ENCODE measurements around the gene GOPC. TPM values are rescaled to one million over a fixed set of nuclear protein-coding genes. Genes with fewer than 3 reads are reported as not detected.
"Not testable (repeated sequence)": the region's sequence is repeated elsewhere in the genome, so short reads cannot be mapped to it uniquely, and the experiment has no call there.

GOPC gene
- 11.3 TPM for total RNA-seq

GRCh38 chr6:117602151-117602898 lies at the start of gene GOPC:
TSS of gene GOPC (minus strand) at chr6:117602511. CDS start at chr6:117602288, 223 bp downstream.
- ATAC-seq = peak; percentile 100

- ATAC-seq = not testable (repeated sequence)
Measured at GRCh38 chr6:117651984-117652383, 49.7 kb upstream of the GOPC start.

- no peak for ATAC-seq
Measured at GRCh38 chr6:117642976-117643375, 40.7 kb upstream of the GOPC start.

GRCh38 chr6:117637770-117638169 lies 35.5 kb upstream of the GOPC start:
- ATAC-seq = no peak

- no peak for ATAC-seq
Measured at GRCh38 chr6:117629119-117629660, 26.9 kb upstream of the GOPC start.

GRCh38 chr6:117627533-117627932 lies 25.2 kb upstream of the GOPC start:
- ATAC-seq = no peak

DNA sequence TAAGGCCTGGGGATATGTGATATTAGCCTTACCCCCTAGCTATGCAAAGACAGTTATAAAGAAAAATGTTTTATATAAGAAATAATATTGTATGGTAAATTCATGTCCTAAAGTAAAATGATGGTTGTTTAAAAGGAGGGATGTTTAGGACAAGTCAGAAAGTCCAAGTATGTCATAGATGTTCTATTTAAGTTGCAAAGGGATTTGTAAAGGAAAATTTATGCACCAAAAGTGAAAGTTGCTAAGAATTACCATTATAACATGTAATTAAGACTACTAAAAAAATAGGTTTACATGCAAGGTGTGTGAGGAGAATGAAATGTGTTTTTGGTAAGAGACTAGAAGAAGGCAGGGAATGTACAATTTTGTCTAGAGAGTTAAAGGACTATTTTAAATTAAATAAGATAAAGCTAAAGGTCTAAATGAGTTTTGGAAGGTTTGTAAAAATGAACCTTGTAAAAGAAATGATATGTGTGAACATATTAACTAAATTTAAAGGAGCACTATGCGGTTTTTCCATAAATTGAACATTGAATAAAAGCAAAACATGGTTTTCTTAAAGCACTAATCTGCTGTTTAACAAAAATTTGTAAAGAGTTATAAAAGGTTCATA lies 22.7 kb upstream of the GOPC start:
- ATAC-seq = no peak

- ATAC-seq = no peak
Measured at GRCh38 chr6:117619178-117619577, 16.9 kb upstream of the GOPC start.

GRCh38 chr6:117617210-117618035 lies 15.1 kb upstream of the GOPC start:
- ATAC-seq = no peak

- no peak for ATAC-seq
Measured at GRCh38 chr6:117616391-117617209, 14.3 kb upstream of the GOPC start.

DNA sequence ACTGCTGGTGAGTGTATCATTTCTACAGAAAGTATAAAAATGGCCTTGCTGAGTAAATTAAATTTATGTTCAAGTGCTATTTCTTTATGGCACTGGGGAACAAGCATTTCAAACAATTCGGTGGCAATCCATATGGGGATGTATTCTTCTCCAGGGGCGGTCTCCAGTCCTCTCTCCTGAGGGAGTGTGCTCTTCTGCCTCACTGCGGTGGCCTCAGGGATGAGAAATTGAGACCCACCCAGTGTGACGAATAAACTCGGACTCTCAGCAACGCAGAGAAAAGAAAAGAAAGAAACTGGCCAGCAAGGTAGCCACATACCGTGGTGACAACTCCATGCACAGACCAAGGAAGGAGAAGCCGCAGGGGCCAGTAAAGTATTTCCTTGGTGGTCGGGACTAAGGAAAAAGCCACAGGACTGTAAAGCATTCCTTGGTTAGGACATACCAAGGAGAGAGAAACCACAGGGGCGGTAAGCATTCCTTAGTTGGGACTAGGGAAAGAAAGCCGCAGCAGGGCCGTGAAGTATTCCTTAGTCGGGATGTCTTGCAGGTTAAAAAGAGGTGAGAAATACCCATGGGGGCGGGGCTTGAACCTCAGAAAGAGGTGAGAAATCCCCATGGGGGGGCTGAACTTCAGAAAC lies 13.6 kb upstream of the GOPC start:
- no peak for ATAC-seq

GRCh38 chr6:117613920-117614560 lies 11.7 kb upstream of the GOPC start:
- no peak for ATAC-seq

DNA sequence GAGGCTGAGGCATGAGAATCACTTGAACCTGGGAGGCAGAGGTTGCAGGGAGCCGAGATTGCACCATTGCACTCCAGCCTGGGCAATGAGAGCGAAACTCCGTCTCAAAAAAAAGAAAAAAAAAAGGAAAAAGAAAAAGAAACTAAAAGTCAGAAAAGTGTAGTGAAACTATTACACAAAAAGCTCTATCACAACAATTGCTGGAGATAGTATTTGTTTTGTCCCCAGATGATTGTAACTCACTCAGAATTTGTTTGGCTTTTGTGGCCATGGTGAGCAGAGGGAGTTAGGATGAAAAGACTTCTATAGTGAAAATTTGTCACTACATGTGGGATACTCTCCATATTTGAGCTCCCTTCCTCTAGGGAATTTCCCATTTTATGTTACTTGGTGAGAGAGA lies 5.2 kb upstream of the GOPC start:
- ATAC-seq = no peak

DNA sequence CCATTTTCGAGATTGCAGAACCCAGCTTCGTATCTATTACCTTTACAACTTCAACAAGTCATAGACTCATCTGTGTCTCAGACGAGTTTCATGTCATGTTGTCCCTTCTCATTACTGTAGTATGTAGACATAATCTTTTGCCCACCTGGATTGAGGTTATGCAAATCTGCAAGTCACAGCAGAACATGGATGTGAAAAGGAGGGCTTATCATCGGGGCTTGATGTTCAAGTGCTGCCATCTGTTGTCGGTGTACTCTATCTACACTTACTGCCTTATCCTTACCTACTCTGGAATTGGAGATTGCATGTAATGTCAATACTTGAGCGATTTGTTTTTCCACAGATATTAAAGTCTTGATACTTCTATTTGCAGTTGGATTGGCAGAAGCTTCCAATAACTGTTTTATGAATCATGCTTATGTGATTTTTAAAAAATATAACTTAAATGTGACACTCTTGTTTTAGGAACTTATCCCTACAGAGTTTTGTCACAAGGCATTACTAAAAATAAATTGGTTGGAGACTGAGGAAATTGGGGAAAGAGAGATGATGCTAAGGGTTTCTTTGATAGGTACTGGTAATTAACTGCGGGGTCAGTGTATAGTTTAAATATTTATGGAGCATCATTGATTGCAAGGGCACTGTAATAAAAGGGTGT lies 3.0 kb upstream of the GOPC start:
- ATAC-seq = no peak

GRCh38 chr6:117603821-117604220 lies 1.5 kb upstream of the GOPC start:
- ATAC-seq = no peak

DNA sequence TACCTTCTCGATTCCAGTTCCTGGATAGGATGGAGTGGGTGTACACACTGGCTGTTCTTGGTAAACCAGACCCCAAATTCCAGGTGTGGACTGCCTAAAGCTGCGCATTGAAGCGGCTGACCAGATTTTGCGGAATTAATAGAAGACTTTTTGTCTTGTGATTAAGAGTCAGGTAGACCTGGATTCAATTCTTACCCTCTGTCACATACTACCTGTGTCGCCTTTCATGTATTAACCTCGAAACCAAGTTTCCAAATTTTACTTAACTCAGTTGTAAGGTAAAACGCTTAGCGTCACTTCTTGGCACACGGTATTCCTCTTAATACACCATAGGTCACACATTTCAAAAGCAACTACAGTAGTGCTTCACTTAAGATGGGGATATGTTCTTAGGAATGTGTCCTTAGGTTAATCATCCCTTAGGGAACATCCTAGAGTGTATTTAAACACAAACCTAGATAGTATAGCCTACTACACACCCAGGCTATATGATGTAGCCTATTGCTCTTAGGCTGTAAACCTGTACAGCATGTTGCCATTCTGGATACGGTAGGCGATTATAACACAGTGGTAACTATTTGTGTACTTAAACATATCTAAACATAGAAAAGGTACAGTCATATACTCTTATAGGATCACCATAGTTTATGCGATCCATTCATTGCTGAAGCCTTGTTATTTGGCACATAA lies 733 bp upstream of the GOPC start:
- ATAC-seq = no peak

GRCh38 chr6:117601811-117602150 lies 530 bp downstream of the GOPC start:
- no peak for ATAC-seq

- no peak for ATAC-seq
Measured at GRCh38 chr6:117600008-117600743, 2.1 kb downstream of the GOPC start.

DNA sequence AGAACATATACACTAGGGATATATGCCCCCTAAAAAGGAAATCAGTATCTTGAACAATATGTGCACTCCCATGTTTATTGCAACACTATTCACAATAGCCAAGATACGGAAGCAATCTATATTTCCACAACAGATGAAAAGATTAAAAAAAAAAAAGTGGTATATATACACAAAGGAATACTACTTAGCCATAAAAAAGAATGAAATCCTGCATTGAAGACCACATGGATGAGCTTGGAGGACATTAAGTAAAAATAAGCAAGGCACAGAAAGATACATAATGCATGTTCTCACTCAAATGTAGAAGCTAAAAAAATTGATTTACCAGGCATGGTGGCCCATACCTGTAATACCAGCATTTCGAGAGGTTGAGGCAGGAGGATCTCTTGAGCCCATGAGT lies 4.6 kb downstream of the GOPC start:
- no peak for ATAC-seq

All from esophagus mucosa (tissue), 1 donor.